ENCODE results near the gene KIF2A. TPM values are rescaled to one million over a fixed set of nuclear protein-coding genes. Genes with fewer than 3 reads are reported as not detected.

Gene KIF2A
- total RNA-seq, 2 donors from 2014 or later: 16.2 to 19.7 TPM

GRCh38 chr5:62282064-62282463 lies 23.9 kb upstream of the KIF2A start:
- Histone ChIP-seq H3K27ac (no peak overlapping the region), H3K4me1 (no peaks in the 10 kb centered on the region), H3K27me3 (no peaks in the 10 kb centered on the region), H3K36me3 (replicated peaks in 1 of 2; ENCODE audit: insufficient read depth in 1 of 2, low read depth in 2 of 2) (no peaks in the 10 kb centered on the region), H3K9me3 (no peaks in the 10 kb centered on the region), H3K4me3 (no peak overlapping the region)
- DNase-seq: no peak
- 69 to 76% methylated on average over 5 of the region's 5 CpGs for WGBS, 2 donors
- no peak for ATAC-seq
- intact Hi-C loops (cut with DNase I): no loop called here
- TF ChIP-seq CTCF (IDR thresholded peaks at IDR 0.05) (no peak), POLR2A (IDR thresholded peaks at IDR 0.05) (no peak)

GRCh38 chr5:62283005-62283404 lies 23.0 kb upstream of the KIF2A start:
- H3K4me3 ChIP-seq: no peak overlapping the region
- no peaks in the 10 kb centered on the region for H3K27me3 ChIP-seq
- H3K27ac ChIP-seq: no peak overlapping the region
- TF ChIP-seq CTCF (IDR thresholded peaks at IDR 0.05) (no peak), POLR2A (IDR thresholded peaks at IDR 0.05) (no peak)
- DNase-seq (no peak), ATAC-seq (no peak)
- H3K4me1 ChIP-seq: no peaks in the 10 kb centered on the region
- intact Hi-C loops (cut with DNase I): no loop called here
- H3K36me3 ChIP-seq (replicated peaks in 1 of 2; ENCODE audit: insufficient read depth in 1 of 2, low read depth in 2 of 2): no peaks in the 10 kb centered on the region
- no peaks in the 10 kb centered on the region for H3K9me3 ChIP-seq

- Histone ChIP-seq H3K4me3 (no peak overlapping the region), H3K27ac (no peak overlapping the region), H3K27me3 (no peaks in the 10 kb centered on the region), H3K4me1 (no peaks in the 10 kb centered on the region), H3K9me3 (no peaks in the 10 kb centered on the region), H3K36me3 (replicated peaks in 1 of 2; ENCODE audit: insufficient read depth in 1 of 2, low read depth in 2 of 2) (no peaks in the 10 kb centered on the region)
- 31 to 43% methylated on average over 2 of the region's 2 CpGs for WGBS, 2 donors
- TF ChIP-seq CTCF (IDR thresholded peaks at IDR 0.05) (no peak), POLR2A (IDR thresholded peaks at IDR 0.05) (no peak)
- DNase-seq (no peak), ATAC-seq (no peak)
- intact Hi-C loops (cut with DNase I): no loop called here
These were observed 22.1 kb upstream of the KIF2A start for GRCh38 chr5:62283861-62284260.

GRCh38 chr5:62284946-62285891 lies 20.8 kb upstream of the KIF2A start:
- WGBS, 2 donors: 75 to 85% methylated on average over 6 of the region's 6 CpGs
- no peak for DNase-seq
- TF ChIP-seq POLR2A (IDR thresholded peaks at IDR 0.05): no peak
- TF ChIP-seq CTCF (IDR thresholded peaks at IDR 0.05): no peak
- no peak for ATAC-seq
- no peaks in the 10 kb centered on the region for H3K9me3 ChIP-seq
- H3K27ac ChIP-seq: no peak overlapping the region
- no peaks in the 10 kb centered on the region for H3K36me3 ChIP-seq (replicated peaks in 1 of 2; ENCODE audit: insufficient read depth in 1 of 2, low read depth in 2 of 2)
- H3K4me1 ChIP-seq: no peaks in the 10 kb centered on the region
- no peaks in the 10 kb centered on the region for H3K27me3 ChIP-seq
- no peak overlapping the region for H3K4me3 ChIP-seq
- intact Hi-C loops (cut with DNase I): no loop called here

- Histone ChIP-seq H3K27ac (no peak overlapping the region), H3K4me3 (no peak overlapping the region), H3K36me3 (replicated peaks in 1 of 2; ENCODE audit: insufficient read depth in 1 of 2, low read depth in 2 of 2) (no peaks in the 10 kb centered on the region), H3K9me3 (no peaks in the 10 kb centered on the region), H3K4me1 (no peaks in the 10 kb centered on the region), H3K27me3 (no peaks in the 10 kb centered on the region)
- WGBS, 2 donors: 81 to 89% methylated on average over 3 of the region's 3 CpGs
- ATAC-seq (no peak), DNase-seq (no peak)
- TF ChIP-seq CTCF (IDR thresholded peaks at IDR 0.05) (no peak), POLR2A (IDR thresholded peaks at IDR 0.05) (no peak)
- intact Hi-C loops (cut with DNase I): no loop called here
These were observed 19.2 kb upstream of the KIF2A start for GRCh38 chr5:62286834-62287233.

Measured in body of pancreas (tissue), 4 donors.